HG02884 (cell line): ENCODE data around the gene PCDHGA1.
"Not testable (repeated sequence)": the region's sequence is repeated elsewhere in the genome, so short reads cannot be mapped to it uniquely, and the experiment has no call there.

Experiments
- ATAC-seq: cut with Tn5 transposase; IDR thresholded peaks from one replicate; pipeline ENCODE4 v1.9.1; 2021; ENCODE audit warnings: mild to moderate bottlenecking, moderate library complexity; ENCODE audit not compliant: unreplicated experiment

The PCDHGA1 gene

GRCh38 chr5:141346017-141346416, 15.7 kb downstream of the PCDHGA1 start:
- ATAC-seq: not testable (repeated sequence)

- peak; percentile 73 for ATAC-seq
These were observed 19.8 kb downstream of the PCDHGA1 start, which contains the start of gene PCDHGB1 for GRCh38 chr5:141349917-141350619. PCDHGB1 (plus strand) TSS chr5:141350099; CDS start chr5:141350261, 162 bp downstream.

- no peak for ATAC-seq
These were observed 21.3 kb downstream of the PCDHGA1 start for GRCh38 chr5:141351591-141351990.

GRCh38 chr5:141354900-141355469, 24.7 kb downstream of the PCDHGA1 start, which contains the start of gene PCDHGA4:
PCDHGA4 (plus strand) TSS chr5:141355021; CDS start chr5:141355108, 87 bp downstream.
- no peak for ATAC-seq

GRCh38 chr5:141355641-141356040, 25.3 kb downstream of the PCDHGA1 start:
- no peak for ATAC-seq

GRCh38 chr5:141356133-141356532, 25.8 kb downstream of the PCDHGA1 start:
- ATAC-seq: no peak

DNA sequence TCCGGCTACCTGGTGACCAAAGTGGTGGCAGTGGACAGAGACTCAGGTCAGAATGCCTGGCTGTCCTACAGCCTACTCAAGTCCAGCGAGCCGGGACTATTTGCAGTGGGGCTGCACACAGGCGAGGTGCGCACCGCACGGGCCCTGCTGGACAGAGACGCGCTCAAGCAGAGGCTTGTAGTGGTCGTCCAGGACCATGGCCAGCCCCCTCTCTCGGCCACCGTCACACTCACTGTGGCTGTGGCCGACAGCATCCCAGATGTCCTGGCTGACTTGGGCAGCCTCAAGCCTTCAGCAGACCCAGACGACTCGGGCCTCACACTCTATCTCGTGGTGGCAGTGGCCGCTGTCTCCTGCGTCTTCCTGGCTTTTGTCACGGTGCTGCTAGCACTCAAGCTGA, 26.6 kb downstream of the PCDHGA1 start:
- no peak for ATAC-seq

DNA sequence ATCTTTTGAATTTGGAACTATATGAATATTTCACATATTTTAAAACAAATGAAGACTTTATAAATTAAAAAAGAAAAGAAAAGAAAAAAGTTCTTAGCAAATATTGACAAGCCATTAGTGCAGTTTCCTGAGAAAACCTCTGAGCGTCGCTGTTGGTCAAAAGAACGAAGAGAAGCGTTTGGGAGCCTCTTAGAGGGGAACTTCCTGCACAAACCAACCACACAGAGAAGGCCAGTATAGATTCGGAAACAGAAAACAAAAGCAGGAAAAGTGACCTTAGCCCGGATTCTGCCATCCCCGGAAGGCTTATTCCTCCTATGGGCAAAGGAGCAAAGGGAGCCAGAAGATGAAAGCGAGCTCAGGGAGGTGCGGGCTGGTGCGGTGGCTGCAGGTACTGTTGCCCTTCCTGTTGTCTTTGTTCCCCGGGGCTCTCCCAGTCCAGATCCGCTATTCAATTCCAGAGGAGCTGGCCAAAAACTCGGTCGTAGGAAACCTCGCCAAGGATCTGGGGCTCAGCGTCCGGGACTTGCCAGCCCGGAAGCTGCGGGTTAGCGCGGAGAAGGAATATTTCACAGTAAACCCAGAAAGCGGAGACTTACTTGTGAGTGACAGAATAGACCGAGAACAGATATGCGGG, 29.6 kb downstream of the PCDHGA1 start, which contains the start of gene PCDHGB2:
Gene PCDHGB2 (plus strand): TSS at position 205 of the 637 bp plus-strand sequence. CDS start 142 bp downstream, at position 347.
- no peak for ATAC-seq

DNA sequence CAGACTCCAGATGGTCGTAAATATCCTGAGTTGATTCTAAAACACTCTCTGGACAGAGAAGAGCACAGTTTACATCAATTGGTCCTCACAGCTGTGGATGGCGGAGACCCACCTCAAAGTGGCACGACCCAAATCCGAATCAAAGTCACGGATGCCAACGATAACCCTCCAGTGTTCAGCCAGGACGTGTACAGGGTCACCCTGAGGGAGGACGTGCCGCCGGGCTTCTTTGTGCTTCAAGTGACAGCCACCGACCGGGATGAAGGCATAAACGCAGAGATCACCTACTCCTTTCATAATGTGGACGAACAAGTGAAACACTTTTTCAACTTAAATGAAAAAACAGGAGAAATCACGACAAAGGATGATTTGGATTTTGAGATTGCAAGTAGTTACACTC, 30.4 kb downstream of the PCDHGA1 start:
- ATAC-seq: no peak

DNA sequence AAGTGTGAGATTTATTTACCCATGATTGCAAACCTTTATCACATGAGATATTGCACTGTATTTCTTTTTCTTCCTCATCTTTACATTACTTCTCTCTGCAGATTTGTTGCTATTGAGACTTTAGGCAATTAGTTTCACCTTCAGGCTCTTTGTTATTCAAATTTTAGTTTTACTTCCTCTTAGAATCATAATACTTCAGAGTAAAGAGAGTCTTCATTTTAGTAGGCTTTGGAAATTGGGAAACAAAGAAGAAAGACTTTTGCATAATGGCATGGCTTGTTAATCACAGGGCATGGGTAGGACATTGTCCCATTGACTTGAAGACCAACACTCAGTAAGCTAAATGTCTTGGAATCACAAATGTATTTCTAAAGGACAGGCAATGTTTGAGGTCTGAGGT, 32.4 kb downstream of the PCDHGA1 start:
- no peak for ATAC-seq

DNA sequence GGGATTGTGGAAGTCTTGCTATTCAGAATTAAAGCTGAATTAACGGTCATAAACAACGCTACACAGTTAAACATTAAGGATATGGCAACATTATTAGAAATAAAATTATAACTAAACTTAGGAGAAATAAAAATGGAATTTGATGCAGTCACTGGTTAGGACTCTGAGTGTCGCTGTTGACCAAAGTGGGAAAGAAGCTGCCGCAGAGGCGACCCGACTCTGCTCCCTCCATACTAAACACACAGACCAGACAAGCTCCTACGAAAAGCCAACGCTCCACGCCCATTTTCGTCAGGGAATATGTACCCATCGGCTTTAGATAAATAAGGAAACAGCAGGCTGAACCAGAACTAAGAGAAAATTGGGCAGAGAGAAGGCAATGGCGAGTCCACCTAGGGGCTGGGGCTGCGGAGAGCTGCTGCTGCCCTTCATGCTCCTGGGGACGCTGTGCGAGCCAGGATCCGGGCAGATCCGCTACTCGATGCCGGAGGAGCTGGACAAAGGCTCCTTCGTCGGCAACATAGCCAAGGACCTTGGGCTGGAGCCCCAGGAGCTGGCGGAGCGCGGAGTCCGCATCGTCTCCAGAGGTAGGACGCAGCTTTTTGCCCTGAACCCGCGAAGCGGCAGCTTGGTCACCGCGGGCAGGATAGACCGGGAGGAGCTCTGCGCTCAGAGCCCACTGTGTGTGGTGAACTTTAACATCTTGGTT, 33.8 kb downstream of the PCDHGA1 start, which contains the start of gene PCDHGA5:
Gene PCDHGA5 (plus strand): TSS at position 211 of the 709 bp plus-strand sequence. CDS start 169 bp downstream, at position 380.
- ATAC-seq: no peak

DNA sequence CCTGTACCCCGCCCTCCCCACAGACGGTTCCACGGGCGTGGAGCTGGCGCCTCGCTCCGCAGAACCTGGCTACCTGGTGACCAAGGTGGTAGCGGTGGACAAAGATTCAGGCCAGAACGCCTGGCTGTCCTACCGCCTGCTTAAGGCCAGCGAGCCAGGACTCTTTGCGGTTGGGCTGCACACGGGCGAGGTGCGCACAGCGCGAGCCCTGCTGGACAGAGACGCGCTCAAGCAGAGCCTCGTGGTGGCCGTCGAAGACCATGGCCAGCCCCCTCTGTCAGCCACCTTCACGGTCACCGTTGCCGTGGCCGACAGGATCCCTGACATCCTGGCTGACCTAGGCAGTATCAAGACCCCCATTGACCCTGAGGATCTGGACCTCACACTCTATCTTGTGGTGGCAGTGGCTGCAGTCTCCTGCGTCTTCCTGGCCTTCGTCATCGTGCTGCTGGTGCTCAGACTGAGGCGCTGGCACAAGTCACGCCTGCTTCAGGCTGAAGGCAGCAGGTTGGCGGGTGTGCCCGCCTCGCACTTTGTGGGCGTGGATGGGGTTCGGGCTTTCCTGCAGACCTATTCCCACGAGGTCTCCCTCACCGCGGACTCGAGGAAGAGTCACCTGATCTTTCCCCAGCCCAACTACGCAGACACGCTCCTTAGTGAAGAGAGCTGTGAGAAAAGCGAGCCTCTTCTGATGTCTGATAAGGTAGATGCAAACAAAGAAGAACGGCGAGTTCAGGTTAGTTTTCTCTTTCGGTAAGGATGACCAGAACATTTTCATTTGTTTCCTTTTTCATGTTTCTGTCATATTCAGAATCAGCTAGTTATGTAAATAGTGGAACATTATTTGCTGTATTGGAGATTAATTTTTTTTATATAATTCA, 35.9 kb downstream of the PCDHGA1 start:
- ATAC-seq: no peak

DNA sequence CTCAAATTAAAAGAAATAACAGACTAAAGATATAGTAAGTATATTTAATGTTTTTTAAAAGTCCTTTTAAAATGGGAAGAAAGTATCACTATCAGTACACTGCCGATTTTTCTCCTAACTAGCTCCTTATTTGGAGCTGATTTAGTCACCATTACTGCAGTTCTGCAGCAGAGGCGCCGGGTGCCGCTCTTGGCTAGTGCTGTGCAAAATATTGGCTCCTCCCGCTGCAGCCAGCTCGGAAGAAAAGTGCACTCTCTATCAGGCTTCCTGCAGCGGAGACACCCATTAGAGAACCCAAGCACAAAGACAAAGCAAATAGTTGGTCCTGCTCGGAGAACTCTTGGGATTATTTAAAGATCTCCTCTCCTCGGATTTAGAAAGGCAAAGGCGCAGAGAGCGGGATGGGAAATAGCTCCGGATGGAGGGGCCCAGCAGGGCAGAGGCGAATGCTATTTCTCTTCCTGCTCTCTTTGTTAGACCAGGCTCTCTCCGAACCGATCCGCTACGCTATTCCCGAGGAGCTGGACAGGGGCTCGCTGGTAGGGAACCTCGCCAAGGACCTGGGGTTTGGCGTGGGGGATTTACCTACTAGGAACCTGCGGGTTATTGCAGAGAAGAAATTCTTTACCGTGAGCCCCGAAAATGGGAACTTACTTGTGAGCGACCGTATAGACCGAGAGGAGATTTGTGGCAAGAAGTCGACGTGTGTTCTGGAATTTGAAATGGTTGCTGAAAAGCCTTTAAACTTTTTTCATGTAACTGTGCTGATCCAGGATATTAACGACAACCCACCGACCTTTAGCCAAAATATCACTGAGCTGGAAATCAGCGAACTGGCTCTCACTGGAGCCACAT, 39.9 kb downstream of the PCDHGA1 start, which contains the start of gene PCDHGB3:
Gene PCDHGB3 (plus strand): TSS at position 249 of the 855 bp plus-strand sequence. CDS start 153 bp downstream, at position 402.
- peak; percentile 98 for ATAC-seq

DNA sequence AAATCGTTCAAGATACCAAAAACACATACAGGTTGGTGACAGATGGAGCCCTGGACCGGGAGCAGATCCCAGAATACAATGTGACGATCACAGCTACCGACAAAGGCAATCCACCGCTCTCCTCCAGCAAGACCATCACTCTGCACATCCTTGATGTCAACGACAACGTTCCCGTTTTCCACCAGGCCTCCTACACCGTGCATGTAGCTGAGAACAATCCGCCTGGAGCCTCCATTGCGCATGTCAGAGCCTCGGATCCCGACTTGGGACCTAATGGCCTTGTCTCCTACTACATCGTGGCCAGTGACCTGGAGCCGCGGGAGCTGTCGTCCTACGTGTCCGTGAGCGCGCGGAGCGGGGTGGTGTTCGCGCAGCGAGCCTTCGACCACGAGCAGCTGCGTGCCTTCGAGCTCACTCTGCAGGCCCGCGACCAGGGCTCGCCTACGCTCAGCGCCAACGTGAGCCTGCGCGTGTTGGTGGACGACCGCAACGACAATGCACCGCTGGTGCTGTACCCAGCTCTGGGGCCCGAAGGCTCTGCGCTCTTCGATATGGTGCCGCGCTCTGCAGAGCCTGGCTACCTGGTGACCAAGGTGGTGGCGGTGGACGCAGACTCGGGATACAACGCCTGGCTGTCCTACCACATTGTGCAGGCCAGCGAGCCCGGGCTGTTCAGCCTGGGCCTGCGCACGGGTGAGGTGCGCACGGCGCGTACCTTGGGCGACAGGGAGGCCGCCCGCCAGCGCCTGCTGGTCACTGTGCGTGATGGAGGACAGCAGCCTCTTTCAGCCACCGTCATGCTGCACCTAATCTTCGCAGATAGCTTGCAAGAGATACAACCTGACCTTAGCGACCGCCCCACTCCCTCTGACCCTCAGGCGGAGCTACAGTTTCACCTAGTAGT, 41.5 kb downstream of the PCDHGA1 start:
- ATAC-seq: no peak

DNA sequence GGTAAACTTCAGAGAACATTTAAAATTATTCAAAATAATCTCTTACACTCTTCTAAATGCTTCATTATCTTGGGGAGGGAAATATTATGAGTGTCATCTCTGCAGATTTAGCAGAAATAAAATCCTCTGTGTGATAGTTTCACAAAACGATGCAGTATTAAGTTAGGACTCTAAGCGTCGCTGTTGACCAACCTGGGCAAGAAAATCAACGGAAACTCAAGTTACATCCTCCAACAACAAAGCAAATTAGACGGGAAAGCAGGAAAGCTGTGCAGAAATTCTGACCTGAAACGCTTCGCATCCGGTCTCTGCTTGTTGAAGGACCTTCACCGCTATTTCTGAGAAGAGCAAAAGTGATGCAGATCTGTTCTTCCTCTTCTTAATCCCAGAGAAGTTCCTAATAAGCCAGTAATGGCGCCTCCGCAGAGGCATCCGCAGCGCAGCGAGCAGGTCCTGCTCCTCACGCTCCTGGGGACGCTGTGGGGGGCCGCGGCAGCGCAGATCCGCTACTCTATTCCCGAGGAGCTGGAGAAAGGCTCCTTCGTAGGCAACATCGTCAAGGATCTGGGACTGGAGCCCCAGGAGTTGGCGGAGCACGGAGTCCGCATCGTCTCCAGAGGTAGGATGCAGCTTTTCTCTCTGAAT, 43.5 kb downstream of the PCDHGA1 start, which contains the start of gene PCDHGA6:
Gene PCDHGA6 (plus strand): TSS at position 219 of the 645 bp plus-strand sequence. CDS start 193 bp downstream, at position 412.
- ATAC-seq: no peak

DNA sequence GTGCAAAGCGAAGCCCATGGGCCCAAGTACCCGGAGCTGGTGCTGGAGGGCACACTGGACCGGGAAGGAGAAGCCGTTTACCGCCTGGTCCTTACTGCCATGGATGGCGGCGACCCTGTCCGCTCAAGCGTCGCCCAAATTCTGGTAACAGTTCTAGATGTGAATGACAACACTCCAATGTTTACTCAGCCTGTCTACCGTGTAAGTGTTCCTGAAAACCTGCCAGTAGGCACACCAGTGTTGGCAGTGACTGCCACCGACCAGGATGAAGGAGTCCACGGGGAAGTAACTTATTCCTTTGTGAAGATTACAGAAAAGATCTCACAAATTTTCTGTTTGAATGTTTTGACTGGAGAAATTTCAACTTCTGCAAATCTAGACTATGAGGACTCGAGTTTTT, 44.3 kb downstream of the PCDHGA1 start:
- no peak for ATAC-seq

GRCh38 chr5:141375444-141376155, 45.3 kb downstream of the PCDHGA1 start:
- ATAC-seq: not testable (repeated sequence)
